Fibroblast of lung (primary cell): ENCODE data around the gene TMPRSS3. TPM values are rescaled to one million over a fixed set of nuclear protein-coding genes. Genes with fewer than 3 reads are reported as not detected.

ENCODE experiments used
- DNase-seq, 2 donors: peaks; one replicate each; pipeline versions ENCODE4 v3.0.0 to v3.0.0-alpha.2; 2010; ENCODE audit warnings: low read depth in 2 of 2
- H2AFZ ChIP-seq: 2 replicates; pipeline ENCODE4 v1.5.1; 2012; ENCODE audit warnings: low read length, control low read depth, inconsistent platforms
- H3K27ac ChIP-seq: 2 replicates; pipeline ENCODE4 v1.5.1; 2011; ENCODE audit warnings: low read length, control low read depth; ENCODE audit not compliant: insufficient read depth
- H3K27me3 ChIP-seq: 2 replicates; pipeline ENCODE4 v1.5.1; 2011; ENCODE audit warnings: mild to moderate bottlenecking, low read length; ENCODE audit not compliant: control insufficient read depth, insufficient read depth
- H3K36me3 ChIP-seq: 2 replicates; pipeline ENCODE4 v1.5.1; 2011; ENCODE audit warnings: low read length; ENCODE audit not compliant: control insufficient read depth, insufficient read depth
- H3K4me1 ChIP-seq: 2 replicates; pipeline ENCODE4 v1.5.1; 2011; ENCODE audit warnings: low read length; ENCODE audit not compliant: control insufficient read depth, insufficient read depth; ENCODE audit errors: extremely low read depth
- H3K4me2 ChIP-seq: 2 replicates; pipeline ENCODE4 v1.5.1; 2011; ENCODE audit warnings: low read length, control low read depth; ENCODE audit not compliant: insufficient read depth; ENCODE audit errors: extremely low read depth
- H3K4me3 ChIP-seq, 4 experiments: fragments of 200-600 bp in 1 of 4; sonication (generic) in 1 of 4; replicated peaks in 1 of 4; 2 replicates each; pipeline ENCODE4 v1.5.1; 2011 to 2016; ENCODE audit warnings: low read length in 4 of 4, low read depth in 3 of 4, mild to moderate bottlenecking in 3 of 4, control low read depth in 2 of 4, inconsistent platforms in 1 of 4, mixed read lengths in 1 of 4; ENCODE audit not compliant: insufficient read depth in 1 of 4; ENCODE audit errors: control extremely low read depth in 1 of 4
- H3K79me2 ChIP-seq: 2 replicates; pipeline ENCODE4 v1.5.1; 2012; ENCODE audit warnings: mild to moderate bottlenecking, low read length, inconsistent platforms; ENCODE audit not compliant: control insufficient read depth, insufficient read depth
- H3K9ac ChIP-seq: 2 replicates; pipeline ENCODE4 v1.5.1; 2011; ENCODE audit warnings: mild to moderate bottlenecking, low read length, control low read depth; ENCODE audit not compliant: insufficient read depth
- H3K9me3 ChIP-seq: 2 replicates; pipeline ENCODE4 v1.5.1; 2012; ENCODE audit warnings: low read depth, low read length; ENCODE audit not compliant: control insufficient read depth, insufficient read depth
- H4K20me1 ChIP-seq: 2 replicates; pipeline ENCODE4 v1.5.1; 2011; ENCODE audit warnings: low read length; ENCODE audit not compliant: control insufficient read depth, insufficient read depth; ENCODE audit errors: extremely low read depth
- CTCF ChIP-seq, 2 donors: IDR thresholded peaks in 1 of 2; conservative IDR thresholded peaks in 1 of 2; 1 replicate in 1 of 2; 2 replicates in 1 of 2; pipeline ENCODE4 v1.5.1; 2011 to 2012; ENCODE audit warnings: low read length in 2 of 2, control low read depth in 1 of 2, inconsistent platforms in 1 of 2, low read depth in 1 of 2, mild to moderate bottlenecking in 1 of 2
- EZH2 ChIP-seq: IDR thresholded peaks from 2 replicates; pipeline ENCODE4 v1.5.1; 2012; ENCODE audit warnings: low read length, control low read depth, mild to moderate bottlenecking; ENCODE audit errors: missing control alignments
- polyA plus RNA-seq, 2 donors: library from polyadenylated mRNA; depleted of rRNA in 1 of 2; stranded (reverse) in 1 of 2; unstranded in 1 of 2; fragments of >200 nt; gene quantifications; 2 replicates each; pipeline ENCODE4 v1.2.1, GENCODE V29; 2011 to 2012; ENCODE audit warnings: missing spikeins in 1 of 2
- total RNA-seq: library from RNA; depleted of rRNA; stranded (reverse); fragments of >200 nt; gene quantifications from 2 replicates; pipeline ENCODE4 v1.2.1, GENCODE V29; 2014

TMPRSS3 gene
- total and polyA plus RNA-seq, 2 donors (not counting 1 experiment from before 2014, with no cell fraction given) = not detected

GRCh38 chr21:42443876-42444744, 48.3 kb upstream of the TMPRSS3 start:
- no peak overlapping the region for H3K4me2 ChIP-seq

GRCh38 chr21:42443181-42443785, 47.4 kb upstream of the TMPRSS3 start:
- Histone ChIP-seq H4K20me1 (no peaks in the 10 kb centered on the region), H3K27ac (no peak overlapping the region), H3K4me1 (no peaks in the 10 kb centered on the region), H3K4me2 (no peak overlapping the region), H3K9me3 (no peaks in the 10 kb centered on the region), H3K4me3 (no peak overlapping the region), H3K9ac (no peak overlapping the region), H3K79me2 (no peaks in the 10 kb centered on the region), H2AFZ (no peak overlapping the region), H3K27me3 (no peaks in the 10 kb centered on the region), H3K36me3 (no peaks in the 10 kb centered on the region)
- no peak for TF ChIP-seq CTCF (conservative IDR thresholded peaks at IDR 0.05 in 1 of 2, IDR thresholded peaks at IDR 0.05 in 1 of 2; ENCODE audit: low read depth in 1 of 2, low read length in 2 of 2)
- TF ChIP-seq EZH2 = no peak
- no peak for DNase-seq

More at GRCh38 chr21:42443876-42444744, 48.3 kb upstream of the TMPRSS3 start:
- H3K9me3 ChIP-seq = no peaks in the 10 kb centered on the region
- no peak overlapping the region for H3K9ac ChIP-seq
- no peaks in the 10 kb centered on the region for H3K4me1 ChIP-seq
- H2AFZ ChIP-seq = no peak overlapping the region
- TF ChIP-seq CTCF (conservative IDR thresholded peaks at IDR 0.05 in 1 of 2, IDR thresholded peaks at IDR 0.05 in 1 of 2; ENCODE audit: low read depth in 1 of 2, low read length in 2 of 2) (no peak), EZH2 (no peak)
- no peaks in the 10 kb centered on the region for H3K36me3 ChIP-seq
- no peaks in the 10 kb centered on the region for H3K79me2 ChIP-seq
- H3K4me3 ChIP-seq = no peak overlapping the region
- no peak overlapping the region for H3K27ac ChIP-seq
- H4K20me1 ChIP-seq = no peaks in the 10 kb centered on the region
- DNase-seq = no peak
- H3K27me3 ChIP-seq = no peaks in the 10 kb centered on the region

- Histone ChIP-seq H3K4me1 (no peaks in the 10 kb centered on the region), H3K9me3 (no peaks in the 10 kb centered on the region), H3K9ac (no peak overlapping the region), H3K4me3 (no peak overlapping the region), H2AFZ (no peak overlapping the region), H3K27me3 (no peaks in the 10 kb centered on the region), H3K79me2 (no peaks in the 10 kb centered on the region), H4K20me1 (no peaks in the 10 kb centered on the region), H3K4me2 (no peak overlapping the region), H3K36me3 (no peaks in the 10 kb centered on the region), H3K27ac (no peak overlapping the region)
- no peak for TF ChIP-seq CTCF (conservative IDR thresholded peaks at IDR 0.05 in 1 of 2, IDR thresholded peaks at IDR 0.05 in 1 of 2; ENCODE audit: low read depth in 1 of 2, low read length in 2 of 2)
- no peak for TF ChIP-seq EZH2
- no peak for DNase-seq
Observed at GRCh38 chr21:42441963-42442362, 46.1 kb upstream of the TMPRSS3 start.
